B cell (primary cell): ENCODE measurements around the gene CRTC1. TPM values are rescaled to one million over a fixed set of nuclear protein-coding genes. Genes with fewer than 3 reads are reported as not detected.

ENCODE experiments used
- ATAC-seq: fragments of 200-7000 bp; cut with Tn5 transposase; one replicate; pipeline ENCODE4 v1.10.0; 2021; ENCODE audit warnings: low read depth, mild to moderate bottlenecking, moderate number of reproducible peaks, moderate library complexity
- CTCF ChIA-PET: fragments of 350-600 bp; sonication (Branson Sonifier 250); formaldehyde crosslinking; loops from one replicate; lab custom pipeline; 2021; ENCODE audit warnings: antibody characterized with exemption, inconsistent platforms; lab: Charles Lee
- POLR2A ChIA-PET: fragments of 350-600 bp; sonication (Branson Sonifier 250); formaldehyde crosslinking; loops from one replicate; lab custom pipeline; 2021; ENCODE audit warnings: antibody characterized with exemption; lab: Charles Lee
- DNase-seq: peaks from one replicate; pipeline ENCODE4 v3.0.0; 2013
- H2AFZ ChIP-seq: 2 replicates; pipeline ENCODE4 v1.6.1; 2012; ENCODE audit warnings: mild to moderate bottlenecking, low read depth, low read length; ENCODE audit not compliant: insufficient read depth, poor library complexity, severe bottlenecking
- H3K27ac ChIP-seq, 2 donors: 1 replicate in 1 of 2; 2 replicates in 1 of 2; pipeline ENCODE4 v1.5.1; 2012 to 2013; ENCODE audit warnings: low read length in 2 of 2, mild to moderate bottlenecking in 2 of 2, moderate library complexity in 1 of 2
- H3K27me3 ChIP-seq, 4 experiments: fragments of 200-600 bp in 1 of 4; sonication (generic) in 1 of 4; replicated peaks in 1 of 4; 1 replicate in 2 of 4; 2 replicates in 2 of 4; pipeline versions ENCODE4 v1.6.1 to v1.7.0; 2013 to 2016; ENCODE audit warnings: low read length in 3 of 4, mild to moderate bottlenecking in 2 of 4, mixed read lengths in 1 of 4, moderate library complexity in 1 of 4; ENCODE audit not compliant: insufficient read depth in 4 of 4, control insufficient read depth in 3 of 4; ENCODE audit errors: control extremely low read depth in 1 of 4
- H3K36me3 ChIP-seq, 2 experiments: replicated peaks in 1 of 2; 1 replicate in 1 of 2; 2 replicates in 1 of 2; pipeline versions ENCODE4 v1.6.1 to v1.7.1; 2013; ENCODE audit warnings: low read length in 1 of 2; ENCODE audit not compliant: insufficient read depth in 2 of 2, control insufficient read depth in 1 of 2; ENCODE audit errors: control extremely low read depth in 1 of 2, extremely low read depth in 1 of 2
- H3K4me1 ChIP-seq, 2 donors: fragments of 200-600 bp in 1 of 2; sonication (generic) in 1 of 2; 1 replicate in 1 of 2; 2 replicates in 1 of 2; pipeline versions ENCODE4 v1.5.1 to v1.6.1; 2013 to 2017; ENCODE audit warnings: low read length in 2 of 2; ENCODE audit not compliant: control insufficient read depth in 2 of 2, insufficient read depth in 2 of 2
- H3K4me2 ChIP-seq: replicated peaks from 2 replicates; pipeline ENCODE3; 2012; ENCODE audit warnings: mild to moderate bottlenecking, low read depth, low read length; ENCODE audit not compliant: poor library complexity, severe bottlenecking
- H3K4me3 ChIP-seq, 5 experiments: fragments of 200-600 bp in 1 of 5; sonication (generic) in 1 of 5; 1 replicate in 3 of 5; 2 replicates in 2 of 5; pipeline versions ENCODE4 v1.5.1 to v1.7.0; 2011 to 2016; ENCODE audit warnings: low read length in 4 of 5, mild to moderate bottlenecking in 4 of 5, low read depth in 2 of 5, control low read depth in 1 of 5, moderate library complexity in 1 of 5; ENCODE audit not compliant: insufficient read depth in 1 of 5; ENCODE audit errors: control extremely low read depth in 1 of 5, extremely low read depth in 1 of 5
- H3K79me2 ChIP-seq: fragments of 200-600 bp; sonication (generic); one replicate; pipeline ENCODE4 v1.6.0; 2016; ENCODE audit warnings: low read length; ENCODE audit not compliant: control insufficient read depth, insufficient read depth
- H3K9ac ChIP-seq: fragments of 200-600 bp; sonication (generic); 2 replicates; pipeline ENCODE4 v1.6.1; 2017; ENCODE audit warnings: mild to moderate bottlenecking, low read length, moderate library complexity
- H3K9me3 ChIP-seq, 3 donors: one replicate each; pipeline versions ENCODE4 v1.6.1 to v1.7.1; 2013; ENCODE audit warnings: low read length in 2 of 3; ENCODE audit not compliant: control insufficient read depth in 2 of 3, insufficient read depth in 1 of 3; ENCODE audit errors: control extremely low read depth in 1 of 3
- H4K20me1 ChIP-seq: 2 replicates; pipeline ENCODE4 v1.6.0; 2012; ENCODE audit warnings: mild to moderate bottlenecking, low read length; ENCODE audit not compliant: insufficient read depth, control insufficient read depth, poor library complexity, severe bottlenecking
- H3K27ac Mint-ChIP-seq: one replicate; pipeline ENCODE4 v1.8.0; 2021; ENCODE audit warnings: mixed read lengths
- H3K27me3 Mint-ChIP-seq: one replicate; pipeline ENCODE4 v1.8.0; 2021; ENCODE audit warnings: mixed read lengths
- H3K4me1 Mint-ChIP-seq: one replicate; pipeline ENCODE4 v1.8.0; 2021; ENCODE audit warnings: mixed read lengths
- H3K4me3 Mint-ChIP-seq: one replicate; pipeline ENCODE4 v1.8.0; 2021; ENCODE audit warnings: mixed read lengths
- H3K9me3 Mint-ChIP-seq: one replicate; pipeline ENCODE4 v1.8.0; 2022; ENCODE audit warnings: mixed read lengths; ENCODE audit not compliant: insufficient read depth
- CTCF ChIP-seq: fragments of 200-600 bp; IDR thresholded peaks from one replicate; pipeline ENCODE4 v1.8.0; 2022; ENCODE audit warnings: antibody characterized with exemption, mild to moderate bottlenecking
- EZH2 ChIP-seq: IDR thresholded peaks from 2 replicates; pipeline ENCODE4 v1.6.1; 2012; ENCODE audit warnings: borderline replicate concordance, low read depth, mild to moderate bottlenecking, moderate library complexity, low read length; ENCODE audit not compliant: insufficient read depth, poor library complexity, severe bottlenecking
- WGBS: methylation state at CpG from one replicate; pipeline ENCODE4 v1.1.5; 2013; ENCODE audit warnings: missing lambda C conversion rate; ENCODE audit not compliant: insufficient coverage; 5-methylcytosine and 5-hydroxymethylcytosine counted together
- intact Hi-C: fragments of 100-400 bp; cut with micrococcal nuclease; formaldehyde crosslinking; loops from one replicate; pipeline ENCODE4 v1.10.0; 2022
- polyA plus RNA-seq: library from polyadenylated mRNA; depleted of rRNA; stranded (reverse); fragments of >200 nt; gene quantifications from 2 replicates; pipeline ENCODE4 v1.2.3, GENCODE V29; 2012
- total RNA-seq, 2 donors: library from RNA; stranded (reverse); fragments of 120-200 nt in 1 of 2; gene quantifications; 1 replicate in 1 of 2; 2 replicates in 1 of 2; pipeline versions ENCODE4 v1.2.3 to v1.2.4, GENCODE V29; 2013 to 2022

CRTC1 gene
- total and polyA plus RNA-seq, 2 donors (not counting 1 experiment from before 2014, with no cell fraction given), result 15.9 to 30.1 TPM

GRCh38 chr19:18660939-18661670 is 22.4 kb upstream of the CRTC1 start:
- no peak overlapping the region for H2AFZ ChIP-seq
- no peak overlapping the region for H3K27ac Mint-ChIP-seq
- H3K4me3 Mint-ChIP-seq, result no peak overlapping the region
- no peaks in the 10 kb centered on the region for H3K36me3 ChIP-seq
- no peak for ATAC-seq
- H3K4me2 ChIP-seq, result no peak overlapping the region
- H3K27me3 Mint-ChIP-seq, result no peaks in the 10 kb centered on the region
- H3K9ac ChIP-seq, result no peak overlapping the region
- WGBS, result 89% methylated on average over 7 of the region's 10 CpGs
- H3K9me3 Mint-ChIP-seq, result no peaks in the 10 kb centered on the region
- DNase-seq, result no peak
- no peak overlapping the region for H3K4me3 ChIP-seq
- ChIA-PET POLR2A (interaction anchor here (0.5 kb wide), 1 partner anchor 1356 kb away, joined by 5 read pairs; no protein-coding TSS in a partner anchor), CTCF (no interaction called here)
- H3K79me2 ChIP-seq, result peaks cover 31% of the 10 kb centered on the region
- intact Hi-C loops, result no loop called here
- H3K4me1 Mint-ChIP-seq, result peaks cover 36% of the 10 kb centered on the region
- H4K20me1 ChIP-seq, result peaks cover 27% of the 10 kb centered on the region
- H3K27ac ChIP-seq, result no peak overlapping the region
- H3K4me1 ChIP-seq, result peaks cover 11 to 31% of the 10 kb centered on the region in 2 donors
- TF ChIP-seq CTCF, result no peak
- TF ChIP-seq EZH2, result no peak
- peaks cover 0 to 7% (median 0%) of the 10 kb centered on the region in 3 donors for H3K9me3 ChIP-seq
- no peaks in the 10 kb centered on the region for H3K27me3 ChIP-seq

GRCh38 chr19:18662972-18663732 is 20.3 kb upstream of the CRTC1 start:
- ChIA-PET POLR2A (no interaction called here), CTCF (no interaction called here)
- no peak for ATAC-seq
- Histone ChIP-seq H3K4me3 (no peak overlapping the region), H3K9me3 (peaks cover 0 to 8% (median 0%) of the 10 kb centered on the region in 3 donors), H4K20me1 (peaks cover 12% of the 10 kb centered on the region), H3K9ac (no peak overlapping the region), H3K27me3 (no peaks in the 10 kb centered on the region), H3K36me3 (peaks cover 0 to 4% of the 10 kb centered on the region in 2 experiments), H3K79me2 (peaks cover 21% of the 10 kb centered on the region), H3K4me1 (peaks cover 11 to 39% of the 10 kb centered on the region in 2 donors), H3K4me2 (no peak overlapping the region), H3K27ac (no peak overlapping the region), H2AFZ (no peak overlapping the region)
- TF ChIP-seq CTCF (no peak), EZH2 (no peak)
- no peaks in the 10 kb centered on the region for H3K27me3 Mint-ChIP-seq
- WGBS, result 92% methylated on average over 15 of the region's 15 CpGs
- H3K4me3 Mint-ChIP-seq, result no peak overlapping the region
- peaks cover 27% of the 10 kb centered on the region for H3K4me1 Mint-ChIP-seq
- H3K9me3 Mint-ChIP-seq, result no peaks in the 10 kb centered on the region
- intact Hi-C loops, result no loop called here
- no peak overlapping the region for H3K27ac Mint-ChIP-seq
- no peak for DNase-seq
